Activated naive CD4-positive, alpha-beta T cell treated with anti-CD3 and anti-CD28 coated beads, Interleukin-2, amount 10 ng/mL, durations not matched to agents 7 days and 5 days (primary cell): Measurements from ENCODE around the gene SPSB2.

ENCODE experiments used
- CTCF ChIA-PET: fragments of 350-600 bp; sonication (Branson Sonifier 250); formaldehyde crosslinking; loops from one replicate; lab custom pipeline; 2021; ENCODE audit warnings: antibody characterized with exemption; lab: Charles Lee
- DNase-seq: peaks from one replicate; pipeline ENCODE4 v3.0.0-alpha.2; 2020
- H3K27ac Mint-ChIP-seq: one replicate; pipeline ENCODE4 v1.8.0; 2021; ENCODE audit warnings: mild to moderate bottlenecking, moderate library complexity, mixed read lengths
- H3K27me3 Mint-ChIP-seq: one replicate; pipeline ENCODE4 v1.8.0; 2021; ENCODE audit warnings: mild to moderate bottlenecking, mixed read lengths
- H3K36me3 Mint-ChIP-seq: one replicate; pipeline ENCODE4 v1.8.0; 2021; ENCODE audit warnings: mixed read lengths
- H3K4me1 Mint-ChIP-seq: one replicate; pipeline ENCODE4 v1.8.0; 2021; ENCODE audit warnings: mixed read lengths
- H3K4me3 Mint-ChIP-seq: one replicate; pipeline ENCODE4 v1.8.0; 2021; ENCODE audit warnings: mild to moderate bottlenecking, moderate library complexity, mixed read lengths
- H3K9me3 Mint-ChIP-seq: one replicate; pipeline ENCODE4 v1.8.0; 2021; ENCODE audit warnings: mixed read lengths

The SPSB2 gene

GRCh38 chr12:6825398-6826124 lies 47.5 kb downstream of the SPSB2 start:
- Mint-ChIP-seq H3K27ac (no peak overlapping the region), H3K4me1 (peaks cover 38% of the 10 kb centered on the region), H3K36me3 (no peaks in the 10 kb centered on the region), H3K27me3 (peaks cover 99% of the 10 kb centered on the region), H3K4me3 (no peak overlapping the region), H3K9me3 (no peaks in the 10 kb centered on the region)
- CTCF ChIA-PET: interaction anchor here (0.6 to 7.8 kb wide), 34 partner anchors 9 to 223 kb away, joined by 3 to 91 read pairs (median 4); partner anchors contain the start of genes CDCA3, MLF2, USP5 and ZNF384
- DNase-seq: peak; percentile 89

DNA sequence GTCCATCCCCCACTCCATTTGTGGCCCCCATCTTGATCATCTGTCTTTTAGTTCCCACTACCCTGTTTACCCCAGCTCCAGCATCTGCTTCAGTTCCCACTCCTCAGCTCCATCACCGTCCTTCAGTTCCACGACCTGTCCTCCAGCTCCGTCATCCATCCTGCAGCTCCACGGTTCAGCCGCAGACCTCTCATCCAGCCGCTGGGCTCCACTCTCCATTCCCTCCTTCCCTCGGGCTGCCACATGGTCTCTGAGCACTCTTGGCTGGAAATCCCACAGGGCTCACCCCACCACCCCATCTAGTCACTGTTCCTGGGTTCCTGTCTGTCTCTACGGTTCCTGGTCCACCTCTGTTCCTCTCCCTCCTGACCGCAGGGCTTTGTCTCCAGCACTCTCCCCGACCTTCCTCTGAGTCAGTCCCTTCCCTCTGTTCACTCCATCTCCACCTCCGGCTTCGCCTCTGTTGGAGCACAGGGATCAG lies 48.2 kb downstream of the SPSB2 start:
- Mint-ChIP-seq H3K9me3 (no peaks in the 10 kb centered on the region), H3K4me3 (no peak overlapping the region), H3K36me3 (no peaks in the 10 kb centered on the region), H3K27ac (no peak overlapping the region), H3K27me3 (peaks cover 92% of the 10 kb centered on the region), H3K4me1 (peaks cover 40% of the 10 kb centered on the region)
- no peak for DNase-seq
- CTCF ChIA-PET: interaction anchor here (0.6 to 7.8 kb wide), 31 partner anchors 8 to 222 kb away, joined by 3 to 91 read pairs (median 4); partner anchors contain the start of genes CD4 and MLF2

GRCh38 chr12:6824085-6824775 lies 48.9 kb downstream of the SPSB2 start:
- Mint-ChIP-seq H3K27ac (no peak overlapping the region), H3K4me3 (no peak overlapping the region), H3K27me3 (peaks cover 85% of the 10 kb centered on the region), H3K4me1 (peaks cover 37% of the 10 kb centered on the region), H3K9me3 (no peaks in the 10 kb centered on the region), H3K36me3 (peaks cover 6% of the 10 kb centered on the region)
- CTCF ChIA-PET: interaction anchor here (0.9 to 7.8 kb wide), 28 partner anchors 8 to 222 kb away, joined by 3 to 91 read pairs (median 4); partner anchors contain the start of genes CD4 and MLF2
- no peak for DNase-seq

DNA sequence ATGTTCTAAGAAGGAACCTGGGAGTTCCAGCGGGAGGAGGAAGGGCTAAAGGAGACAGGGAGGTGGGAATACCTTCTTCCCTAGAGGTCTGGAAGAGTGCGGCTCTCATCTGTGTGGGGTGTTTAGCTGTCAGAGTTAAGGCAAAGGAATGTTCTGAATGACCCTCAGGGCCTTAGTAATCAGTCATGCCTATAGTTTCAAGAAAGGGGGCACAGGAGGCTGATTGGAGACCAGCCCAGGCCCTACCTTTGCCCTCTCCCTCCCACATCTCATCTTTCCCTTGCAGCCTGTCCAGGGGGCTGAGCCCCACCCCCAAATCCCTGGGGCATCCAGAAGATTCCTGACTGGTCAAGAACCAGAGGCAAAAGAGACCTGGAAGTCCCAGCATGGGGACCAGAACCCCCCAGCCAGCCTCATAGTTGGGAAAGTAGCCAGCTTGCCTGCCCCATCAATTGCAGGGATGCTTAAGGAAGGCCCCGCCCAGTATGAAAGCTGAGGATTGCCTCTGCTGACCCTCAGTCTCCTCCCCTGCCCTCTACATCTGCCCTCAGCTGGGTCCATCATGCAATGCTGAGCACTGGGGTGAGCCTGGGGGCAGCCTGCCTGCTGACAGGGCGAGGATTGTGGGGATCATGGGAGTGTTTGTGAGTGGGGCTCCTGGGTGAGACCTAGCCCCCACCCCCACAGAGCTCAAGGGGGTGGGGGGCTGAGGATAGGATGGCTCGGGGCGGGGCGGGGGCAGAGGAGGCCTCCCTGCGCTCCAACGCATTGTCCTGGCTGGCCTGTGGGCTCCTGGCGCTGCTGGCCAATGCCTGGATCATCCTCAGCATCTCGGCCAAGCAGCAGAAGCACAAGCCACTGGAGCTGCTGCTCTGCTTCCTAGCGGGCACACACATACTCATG lies 49.7 kb downstream of the SPSB2 start:
- Mint-ChIP-seq H3K27ac (no peak overlapping the region), H3K9me3 (no peaks in the 10 kb centered on the region), H3K4me1 (peaks cover 31% of the 10 kb centered on the region), H3K4me3 (no peak overlapping the region), H3K27me3 (peaks cover 78% of the 10 kb centered on the region), H3K36me3 (peaks cover 10% of the 10 kb centered on the region)
- CTCF ChIA-PET: interaction anchor here (1.0 to 7.8 kb wide), 8 partner anchors 11 to 139 kb away, joined by 3 to 91 read pairs (median 8); partner anchors contain the start of genes CD4 and MLF2
- DNase-seq: no peak

GRCh38 chr12:6822426-6823135 lies 50.5 kb downstream of the SPSB2 start:
- Mint-ChIP-seq H3K27ac (no peak overlapping the region), H3K9me3 (no peaks in the 10 kb centered on the region), H3K27me3 (peaks cover 70% of the 10 kb centered on the region), H3K4me3 (no peak overlapping the region), H3K36me3 (peaks cover 17% of the 10 kb centered on the region), H3K4me1 (peaks cover 28% of the 10 kb centered on the region)
- DNase-seq: no peak
- CTCF ChIA-PET: interaction anchor here (1.0 to 7.8 kb wide), 3 partner anchors 48 to 86 kb away, joined by 4 to 91 read pairs (median 5); partner anchors contain the start of gene MLF2

GRCh38 chr12:6821591-6822425 lies 51.3 kb downstream of the SPSB2 start, which contains the start of gene GPR162:
Gene GPR162 (plus strand): TSS chr12:6821821. CDS start chr12:6823899, 2,078 bp downstream.
- Mint-ChIP-seq H3K27ac (peak within 1 kb of the TSS; percentile 20), H3K4me3 (peak within 1 kb of the TSS; percentile 67), H3K9me3 (no peaks in the 10 kb centered on the region), H3K4me1 (peaks cover 22% of the 10 kb centered on the region), H3K27me3 (peaks cover 62% of the 10 kb centered on the region), H3K36me3 (peaks cover 21% of the 10 kb centered on the region)
- CTCF ChIA-PET: interaction anchor here (1.0 to 7.8 kb wide), 4 partner anchors 29 to 68 kb away, joined by 3 to 91 read pairs (median 4); partner anchors contain the start of gene MLF2
- peak; percentile 45 for DNase-seq
